ENCODE measurements around the gene ANTXRL. TPM values are rescaled to one million over a fixed set of nuclear protein-coding genes. Genes with fewer than 3 reads are reported as not detected.
A peak's percentile ranks its signal among the peaks of the same experiment; 100 is the strongest.

Gene ANTXRL
- total RNA-seq, 2 donors from 2014 or later = not detected

DNA sequence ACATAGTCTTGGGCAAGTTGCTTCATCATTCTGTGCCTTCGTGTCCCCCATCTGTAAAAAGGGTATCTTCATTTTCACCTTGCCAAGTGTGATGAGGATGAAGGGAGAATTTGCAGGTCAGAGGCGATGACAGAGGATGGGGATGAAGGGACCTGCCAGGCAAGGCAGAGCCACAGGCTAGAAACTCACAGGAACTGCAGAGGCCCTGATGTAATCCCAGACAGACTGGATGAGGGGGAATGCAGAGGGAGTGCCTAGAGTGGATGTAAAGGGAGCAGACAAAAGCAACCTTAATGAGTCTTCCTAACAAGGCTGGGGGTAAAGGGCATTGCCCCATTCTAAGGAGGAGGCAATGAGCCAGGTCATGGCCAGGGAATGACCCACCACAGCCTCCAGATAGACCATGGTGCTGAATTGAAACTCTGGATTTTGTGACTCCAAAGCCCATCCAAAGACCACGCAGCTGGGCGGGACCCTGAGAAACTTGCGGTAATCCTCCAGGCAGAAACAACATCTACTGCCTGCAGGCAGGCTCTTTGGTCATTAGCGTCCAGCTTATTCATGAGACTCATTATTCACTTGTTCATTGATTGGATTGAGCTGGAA, 1.9 kb downstream of the ANTXRL start:
- Histone ChIP-seq H3K27ac (no peak overlapping the region), H3K27me3 (no peaks in the 10 kb centered on the region), H3K36me3 (no peaks in the 10 kb centered on the region), H3K9me3 (no peaks in the 10 kb centered on the region), H3K4me1 (no peaks in the 10 kb centered on the region), H3K9ac (ENCODE audit: low read depth in 2 of 2, low read length in 2 of 2) (no peak overlapping the region), H3K4me3 (no peak overlapping the region)
- intact Hi-C loops (cut with DNase I) = no loop called here
- TF ChIP-seq, protein P1, sequence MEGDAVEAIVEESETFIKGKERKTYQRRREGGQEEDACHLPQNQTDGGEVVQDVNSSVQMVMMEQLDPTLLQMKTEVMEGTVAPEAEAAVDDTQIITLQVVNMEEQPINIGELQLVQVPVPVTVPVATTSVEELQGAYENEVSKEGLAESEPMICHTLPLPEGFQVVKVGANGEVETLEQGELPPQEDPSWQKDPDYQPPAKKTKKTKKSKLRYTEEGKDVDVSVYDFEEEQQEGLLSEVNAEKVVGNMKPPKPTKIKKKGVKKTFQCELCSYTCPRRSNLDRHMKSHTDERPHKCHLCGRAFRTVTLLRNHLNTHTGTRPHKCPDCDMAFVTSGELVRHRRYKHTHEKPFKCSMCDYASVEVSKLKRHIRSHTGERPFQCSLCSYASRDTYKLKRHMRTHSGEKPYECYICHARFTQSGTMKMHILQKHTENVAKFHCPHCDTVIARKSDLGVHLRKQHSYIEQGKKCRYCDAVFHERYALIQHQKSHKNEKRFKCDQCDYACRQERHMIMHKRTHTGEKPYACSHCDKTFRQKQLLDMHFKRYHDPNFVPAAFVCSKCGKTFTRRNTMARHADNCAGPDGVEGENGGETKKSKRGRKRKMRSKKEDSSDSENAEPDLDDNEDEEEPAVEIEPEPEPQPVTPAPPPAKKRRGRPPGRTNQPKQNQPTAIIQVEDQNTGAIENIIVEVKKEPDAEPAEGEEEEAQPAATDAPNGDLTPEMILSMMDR (IDR thresholded peaks at IDR 0.05) = no peak
- no peak for DNase-seq

GRCh38 chr10:46289209-46289810, 2.5 kb downstream of the ANTXRL start:
- intact Hi-C loops (cut with DNase I) = no loop called here
- H3K9me3 ChIP-seq = no peaks in the 10 kb centered on the region
- no peak overlapping the region for H3K27ac ChIP-seq
- no peaks in the 10 kb centered on the region for H3K27me3 ChIP-seq
- TF ChIP-seq, protein P1 (IDR thresholded peaks at IDR 0.05) = no peak
- no peaks in the 10 kb centered on the region for H3K4me1 ChIP-seq
- no peaks in the 10 kb centered on the region for H3K36me3 ChIP-seq
- no peak for DNase-seq
- no peak overlapping the region for H3K9ac ChIP-seq (ENCODE audit: low read depth in 2 of 2, low read length in 2 of 2)
- H3K4me3 ChIP-seq = no peak overlapping the region

DNA sequence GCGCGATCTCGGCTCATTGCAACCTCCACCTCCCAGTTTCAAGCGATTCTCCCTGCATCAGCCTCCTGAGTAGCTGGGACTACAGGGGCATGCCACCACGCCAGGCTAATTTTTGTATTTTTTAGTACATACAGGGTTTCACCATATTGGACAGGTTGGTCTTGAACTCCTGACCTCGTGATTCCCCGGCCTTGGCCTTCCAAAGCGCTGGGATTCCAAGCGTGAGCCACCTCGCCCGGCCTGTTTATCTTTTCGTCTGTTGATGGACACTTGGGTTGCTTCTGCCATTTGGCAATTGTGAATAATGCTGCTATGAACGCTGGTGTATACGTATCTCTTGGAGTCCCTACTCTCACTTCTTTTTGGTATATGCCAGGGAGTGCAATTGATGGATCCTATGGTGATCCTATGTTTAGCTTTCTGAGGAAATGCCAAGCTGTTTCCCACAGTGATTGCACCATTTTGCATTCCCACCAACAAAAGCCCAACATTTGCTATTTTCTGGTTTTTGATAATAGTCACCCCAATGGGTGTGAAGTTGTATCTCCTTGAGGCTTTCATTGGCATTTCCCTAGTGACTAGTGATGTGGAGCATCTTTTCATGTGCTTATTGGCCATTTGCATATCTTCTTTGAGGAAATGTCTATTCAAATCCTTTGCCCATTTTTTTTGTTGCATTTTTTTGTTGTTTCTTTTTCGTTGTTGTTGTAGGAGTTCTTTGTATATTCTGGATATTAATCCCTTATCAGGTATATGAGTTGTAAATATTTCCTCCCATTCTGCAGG, 3.5 kb downstream of the ANTXRL start:
- Histone ChIP-seq H3K27me3 (no peaks in the 10 kb centered on the region), H3K27ac (no peak overlapping the region), H3K36me3 (no peaks in the 10 kb centered on the region), H3K9me3 (no peaks in the 10 kb centered on the region), H3K9ac (ENCODE audit: low read depth in 2 of 2, low read length in 2 of 2) (no peak overlapping the region), H3K4me3 (no peak overlapping the region), H3K4me1 (no peaks in the 10 kb centered on the region)
- no peak for DNase-seq
- TF ChIP-seq, protein P1 (IDR thresholded peaks at IDR 0.05) = no peak
- intact Hi-C loops (cut with DNase I) = no loop called here

GRCh38 chr10:46291817-46292572, 5.2 kb downstream of the ANTXRL start:
- peak; percentile 31 for DNase-seq
- intact Hi-C loops (cut with DNase I) = no loop called here
- Histone ChIP-seq H3K9ac (ENCODE audit: low read depth in 2 of 2, low read length in 2 of 2) (no peak overlapping the region), H3K36me3 (no peaks in the 10 kb centered on the region), H3K4me3 (no peak overlapping the region), H3K4me1 (no peaks in the 10 kb centered on the region), H3K27me3 (no peaks in the 10 kb centered on the region), H3K27ac (no peak overlapping the region), H3K9me3 (no peaks in the 10 kb centered on the region)
- TF ChIP-seq, protein P1 (IDR thresholded peaks at IDR 0.05) = no peak

DNA sequence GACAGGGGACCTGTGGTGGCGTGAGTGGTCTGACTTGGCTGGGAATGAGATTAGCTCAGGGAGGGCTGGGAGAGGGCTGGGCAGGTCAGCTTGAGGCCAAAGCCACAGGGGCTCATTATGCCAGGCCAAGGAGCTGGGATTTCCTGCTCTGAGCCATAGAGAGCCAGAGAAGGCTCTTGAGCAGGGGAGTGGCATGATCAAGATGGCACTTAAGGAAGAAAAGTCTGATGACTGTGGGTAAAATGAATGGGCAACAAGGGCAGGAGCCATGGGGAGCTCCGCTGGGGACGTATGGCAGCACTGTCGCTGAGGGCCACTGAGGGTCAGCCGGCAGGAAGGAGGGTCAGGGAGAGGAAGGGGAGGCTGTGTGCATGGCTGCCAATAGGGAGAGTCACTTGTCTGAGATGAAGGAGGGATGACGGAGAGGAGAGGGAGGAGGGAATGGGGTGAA, 5.8 kb downstream of the ANTXRL start:
- H3K27me3 ChIP-seq = no peaks in the 10 kb centered on the region
- H3K4me1 ChIP-seq = no peaks in the 10 kb centered on the region
- DNase-seq = no peak
- H3K36me3 ChIP-seq = no peaks in the 10 kb centered on the region
- no peak overlapping the region for H3K9ac ChIP-seq (ENCODE audit: low read depth in 2 of 2, low read length in 2 of 2)
- H3K27ac ChIP-seq = no peak overlapping the region
- no peak overlapping the region for H3K4me3 ChIP-seq
- intact Hi-C loops (cut with DNase I) = no loop called here
- no peaks in the 10 kb centered on the region for H3K9me3 ChIP-seq
- TF ChIP-seq, protein P1 (IDR thresholded peaks at IDR 0.05) = no peak
